Adrenal gland (tissue), 12 donors: ENCODE measurements around the gene MOCS3. TPM values are rescaled to one million over a fixed set of nuclear protein-coding genes. Genes with fewer than 3 reads are reported as not detected.

Source experiments
- DNase-seq, 7 donors: peaks; one replicate each; pipeline ENCODE4 v3.0.0-alpha.2; 2019 to 2020
- H3K27ac ChIP-seq, 5 donors: fragments of 200-600 bp; sonication (generic) in 4 of 5; 1 replicate in 3 of 5; 2 replicates in 2 of 5; pipeline versions ENCODE4 v1.5.1 to v1.8.0; 2016 to 2020; ENCODE audit warnings: mild to moderate bottlenecking in 1 of 5
- H3K27me3 ChIP-seq: fragments of 200-600 bp; 2 replicates; pipeline ENCODE4 v1.8.0; 2021
- H3K36me3 ChIP-seq, 2 donors: fragments of 200-600 bp; replicated peaks in 1 of 2; 1 replicate in 1 of 2; 2 replicates in 1 of 2; pipeline versions ENCODE4 v1.5.1 to v1.8.0; 2018 to 2022
- H3K4me1 ChIP-seq, 2 donors: fragments of 200-600 bp; replicated peaks in 1 of 2; 1 replicate in 1 of 2; 2 replicates in 1 of 2; pipeline versions ENCODE4 v1.5.1 to v1.8.0; 2018 to 2021
- H3K4me3 ChIP-seq, 4 donors: fragments of 200-600 bp; sonication (generic) in 3 of 4; one replicate each; pipeline ENCODE4 v1.5.1; 2016 to 2018
- H3K9me3 ChIP-seq, 3 donors: fragments of 200-600 bp; sonication (generic) in 1 of 3; replicated peaks in 1 of 3; 1 replicate in 2 of 3; 2 replicates in 1 of 3; pipeline versions ENCODE4 v1.5.1 to v1.8.0; 2016 to 2021
- POLR2A ChIP-seq, 2 donors: fragments of 450-650 bp; IDR thresholded peaks; one replicate each; pipeline ENCODE4 v1.6.1; 2017; ENCODE audit warnings: antibody characterized with exemption in 2 of 2, mild to moderate bottlenecking in 2 of 2, moderate library complexity in 1 of 2
- WGBS, 4 donors: extraction: QIAGEN DNeasy Blood & Tissue Kit in 2 of 4; methylation state at CpG; one replicate each; pipeline versions ENCODE4 v1.1.5 to v1.1.7; 2013 to 2017; 5-methylcytosine and 5-hydroxymethylcytosine counted together
- intact Hi-C, 2 donors: fragments of 100-400 bp; cut with DNase I; formaldehyde crosslinking; loops; one replicate each; pipeline versions ENCODE4 v1.14.1 to v1.15.0; 2022 to 2023
- polyA plus RNA-seq, 3 donors: library from polyadenylated mRNA; stranded (reverse); fragments of 200-250 nt in 2 of 3; fragments of 350-450 nt in 1 of 3; fragmentation: Illumina TruSeq in 1 of 3; extraction: RNeasy Lipid Tissue Mini Kit (QIAGEN cat#74804) in 1 of 3; gene quantifications; one replicate each; pipeline ENCODE4 v1.2.3, GENCODE V29; 2013 to 2014
- total RNA-seq, 9 donors: library from RNA; depleted of rRNA in 4 of 9; stranded (reverse); fragments of >200 nt in 4 of 9; fragments of 120-200 nt in 1 of 9; fragmentation: NEBNext Ultra II Directional in 1 of 9; extraction: Animal tissue kit (Norgen Biotek cat#: 25700) in 1 of 9; gene quantifications; one replicate each; pipeline versions ENCODE4 v1.1.0 to v1.2.4, GENCODE V29; 2013 to 2023
- TF ChIP-seq, protein P1 (sequence below), 6 experiments: fragments of 450-650 bp in 4 of 6; fragments of 200-600 bp in 2 of 6; sonication (generic) in 1 of 6; IDR thresholded peaks; 1 replicate in 5 of 6; 2 replicates in 1 of 6; pipeline versions ENCODE4 v1.5.1 to v1.8.0; 2016 to 2021; ENCODE audit warnings: antibody characterized with exemption in 6 of 6, mild to moderate bottlenecking in 2 of 6, moderate library complexity in 1 of 6
- donor health status: healthy with polysubstance abuse.
- donor health status: Bipolar disorder and iron deficiency.
- donor health status: DM: yes; HTN: yes; CAD: no.
- donor health status: DM: no; HTN: no; CAD: no.
- donor health status: DM: no; HTN: no; CAD: no.
- donor health status: DM: yes; HTN: yes; CAD: no.

The MOCS3 gene
- total and polyA plus RNA-seq, 12 donors, result 1.0 to 7.5 (median 5.7) TPM

DNA sequence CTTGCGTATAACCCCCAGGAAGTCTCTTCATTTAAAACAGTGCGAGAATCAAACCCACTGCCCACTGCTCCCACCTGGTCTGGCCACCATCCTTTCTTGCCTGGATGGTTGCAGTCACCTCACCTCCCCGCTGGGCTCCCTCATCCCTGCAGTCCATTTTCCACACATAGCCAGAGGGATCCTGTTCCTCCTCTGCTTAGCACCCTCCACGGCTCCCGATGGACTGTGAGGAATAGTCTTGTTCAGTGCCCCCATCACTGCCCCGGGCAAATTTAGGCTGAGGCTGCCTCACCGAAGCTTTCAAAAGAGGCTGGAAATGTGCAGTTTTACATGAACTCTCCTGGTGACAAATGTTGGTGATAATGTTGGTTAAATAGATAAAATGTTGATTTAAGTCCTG lies 46.6 kb downstream of the MOCS3 start:
- Histone ChIP-seq H3K36me3 (no peaks in the 10 kb centered on the region), H3K27me3 (peaks cover 4% of the 10 kb centered on the region), H3K9me3 (no peaks in the 10 kb centered on the region), H3K27ac (no peak overlapping the region), H3K4me1 (no peaks in the 10 kb centered on the region), H3K4me3 (no peak overlapping the region)
- DNase-seq, result no peak
- intact Hi-C loops, result no loop called here
- 78 to 87% (median 84%) methylated on average over 7 of the region's 7 CpGs for WGBS, 4 donors
- no peak for TF ChIP-seq POLR2A (IDR thresholded peaks at IDR 0.05)
- TF ChIP-seq, protein P1, sequence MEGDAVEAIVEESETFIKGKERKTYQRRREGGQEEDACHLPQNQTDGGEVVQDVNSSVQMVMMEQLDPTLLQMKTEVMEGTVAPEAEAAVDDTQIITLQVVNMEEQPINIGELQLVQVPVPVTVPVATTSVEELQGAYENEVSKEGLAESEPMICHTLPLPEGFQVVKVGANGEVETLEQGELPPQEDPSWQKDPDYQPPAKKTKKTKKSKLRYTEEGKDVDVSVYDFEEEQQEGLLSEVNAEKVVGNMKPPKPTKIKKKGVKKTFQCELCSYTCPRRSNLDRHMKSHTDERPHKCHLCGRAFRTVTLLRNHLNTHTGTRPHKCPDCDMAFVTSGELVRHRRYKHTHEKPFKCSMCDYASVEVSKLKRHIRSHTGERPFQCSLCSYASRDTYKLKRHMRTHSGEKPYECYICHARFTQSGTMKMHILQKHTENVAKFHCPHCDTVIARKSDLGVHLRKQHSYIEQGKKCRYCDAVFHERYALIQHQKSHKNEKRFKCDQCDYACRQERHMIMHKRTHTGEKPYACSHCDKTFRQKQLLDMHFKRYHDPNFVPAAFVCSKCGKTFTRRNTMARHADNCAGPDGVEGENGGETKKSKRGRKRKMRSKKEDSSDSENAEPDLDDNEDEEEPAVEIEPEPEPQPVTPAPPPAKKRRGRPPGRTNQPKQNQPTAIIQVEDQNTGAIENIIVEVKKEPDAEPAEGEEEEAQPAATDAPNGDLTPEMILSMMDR (IDR thresholded peaks at IDR 0.05), result no peak

DNA sequence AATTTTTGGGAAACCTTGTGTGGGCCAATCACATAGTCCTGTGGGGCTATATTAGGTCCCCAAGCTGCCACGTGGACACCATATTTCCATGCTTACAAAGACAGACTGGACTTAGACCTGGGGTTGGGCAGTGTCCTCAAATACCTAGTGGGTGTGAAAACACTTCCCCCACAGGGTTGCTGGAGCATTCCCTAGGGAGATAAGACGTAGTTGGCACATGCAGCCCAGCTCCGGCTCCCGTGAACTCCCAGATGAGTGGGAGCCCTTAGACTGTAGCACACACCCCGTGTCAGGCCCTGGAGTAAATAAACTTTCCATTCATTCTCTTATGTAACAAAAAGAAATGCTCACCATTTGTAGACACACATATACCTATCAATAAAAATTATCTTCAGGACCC lies 50.1 kb downstream of the MOCS3 start:
- Histone ChIP-seq H3K36me3 (no peaks in the 10 kb centered on the region), H3K27me3 (peaks cover 8% of the 10 kb centered on the region), H3K4me1 (no peaks in the 10 kb centered on the region), H3K9me3 (no peaks in the 10 kb centered on the region), H3K4me3 (no peak overlapping the region), H3K27ac (no peak overlapping the region)
- DNase-seq, result no peak
- intact Hi-C loops, result no loop called here
- 66 to 81% (median 76%) methylated on average over 5 of the region's 5 CpGs for WGBS, 4 donors
- TF ChIP-seq POLR2A (IDR thresholded peaks at IDR 0.05), result no peak
- TF ChIP-seq, protein P1 (IDR thresholded peaks at IDR 0.05), result no peak

DNA sequence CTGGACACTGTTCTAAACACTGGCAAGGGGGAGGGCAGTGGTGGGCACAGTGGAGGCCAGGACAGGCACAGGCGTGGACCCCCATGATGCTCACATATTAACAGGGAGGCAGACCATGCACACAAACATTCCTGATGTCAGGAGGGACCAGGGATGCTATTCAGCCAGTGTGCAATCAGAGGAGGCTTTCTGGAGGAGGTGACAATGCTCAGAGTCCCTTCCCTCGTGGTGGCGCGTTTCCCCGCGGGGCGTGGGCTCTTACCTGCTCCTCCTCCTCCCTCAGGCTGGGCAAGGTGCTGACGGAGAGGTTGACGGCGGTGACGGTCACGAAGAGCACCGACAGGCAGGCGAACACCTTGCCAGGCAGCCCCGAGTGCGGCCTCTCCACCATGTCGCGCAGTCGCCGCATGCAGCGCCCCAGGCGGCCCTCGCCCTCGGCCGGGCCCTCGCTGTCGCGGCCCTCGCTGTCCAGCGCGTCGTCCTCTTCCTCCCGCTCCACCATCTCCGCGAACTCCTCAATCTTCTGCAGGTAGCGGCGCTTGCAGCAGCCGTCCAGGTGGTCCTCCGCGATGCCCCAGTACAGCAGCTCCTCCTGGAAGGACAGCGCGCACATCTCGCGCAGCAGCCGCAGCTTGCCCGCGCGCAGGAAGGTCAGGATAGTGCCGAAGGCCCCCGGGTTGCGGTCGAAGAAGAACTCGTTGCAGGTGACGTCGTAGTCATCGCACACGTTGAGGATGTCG lies 50.9 kb downstream of the MOCS3 start:
- no peak for TF ChIP-seq POLR2A (IDR thresholded peaks at IDR 0.05)
- TF ChIP-seq, protein P1 (IDR thresholded peaks at IDR 0.05), result no peak
- DNase-seq, result no peak
- Histone ChIP-seq H3K27me3 (peaks cover 4% of the 10 kb centered on the region), H3K9me3 (no peaks in the 10 kb centered on the region), H3K27ac (no peak overlapping the region), H3K4me1 (no peaks in the 10 kb centered on the region), H3K4me3 (no peak overlapping the region), H3K36me3 (no peaks in the 10 kb centered on the region)
- 78 to 93% (median 81%) methylated on average over 46 to 58 of the region's 58 CpGs for WGBS, 4 donors
- intact Hi-C loops, result no loop called here

DNA sequence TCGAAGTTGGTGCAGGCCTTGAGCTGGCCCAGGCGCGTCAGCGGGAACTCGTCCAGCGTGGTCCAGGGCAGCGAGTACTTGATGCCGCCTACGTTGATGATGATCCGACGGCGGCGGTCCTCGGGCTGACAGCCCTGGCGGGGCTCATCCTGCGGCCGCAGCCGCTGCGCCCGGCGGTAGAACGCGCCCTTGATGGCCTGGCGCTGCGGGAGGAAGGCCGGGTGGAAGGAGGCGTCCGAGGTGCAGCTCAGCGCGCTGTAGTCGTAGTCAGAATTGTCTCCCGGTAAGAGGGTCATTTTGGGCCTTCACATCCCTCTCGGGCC lies 51.4 kb downstream of the MOCS3 start:
- WGBS, 4 donors, result 60 to 83% (median 82%) methylated on average over 1 to 33 of the region's 33 CpGs
- H3K9me3 ChIP-seq, result no peaks in the 10 kb centered on the region
- intact Hi-C loops, result no loop called here
- DNase-seq, result no peak
- TF ChIP-seq, protein P1 (IDR thresholded peaks at IDR 0.05), result no peak
- TF ChIP-seq POLR2A (IDR thresholded peaks at IDR 0.05), result no peak
- H3K4me3 ChIP-seq, result no peak overlapping the region
- no peaks in the 10 kb centered on the region for H3K4me1 ChIP-seq
- H3K27ac ChIP-seq, result no peak overlapping the region
- no peaks in the 10 kb centered on the region for H3K36me3 ChIP-seq
- peaks cover 4% of the 10 kb centered on the region for H3K27me3 ChIP-seq
